Kidney capillary endothelial cell (primary cell): Measurements from ENCODE around the gene SERPINA9.
A peak's percentile ranks its signal among the peaks of the same experiment; 100 is the strongest.
"Not testable (repeated sequence)": the region's sequence is repeated elsewhere in the genome, so short reads cannot be mapped to it uniquely, and the experiment has no call there.

Experiments
- DNase-seq: peaks from one replicate; pipeline ENCODE4 v3.0.0-alpha.2; 2018; ENCODE audit warnings: low spot score

SERPINA9 gene

GRCh38 chr14:94426526-94426925 lies 49.5 kb downstream of the SERPINA9 start:
- DNase-seq = no peak

- DNase-seq = no peak
Measured at GRCh38 chr14:94424371-94424770, 51.6 kb downstream of the SERPINA9 start.

DNA sequence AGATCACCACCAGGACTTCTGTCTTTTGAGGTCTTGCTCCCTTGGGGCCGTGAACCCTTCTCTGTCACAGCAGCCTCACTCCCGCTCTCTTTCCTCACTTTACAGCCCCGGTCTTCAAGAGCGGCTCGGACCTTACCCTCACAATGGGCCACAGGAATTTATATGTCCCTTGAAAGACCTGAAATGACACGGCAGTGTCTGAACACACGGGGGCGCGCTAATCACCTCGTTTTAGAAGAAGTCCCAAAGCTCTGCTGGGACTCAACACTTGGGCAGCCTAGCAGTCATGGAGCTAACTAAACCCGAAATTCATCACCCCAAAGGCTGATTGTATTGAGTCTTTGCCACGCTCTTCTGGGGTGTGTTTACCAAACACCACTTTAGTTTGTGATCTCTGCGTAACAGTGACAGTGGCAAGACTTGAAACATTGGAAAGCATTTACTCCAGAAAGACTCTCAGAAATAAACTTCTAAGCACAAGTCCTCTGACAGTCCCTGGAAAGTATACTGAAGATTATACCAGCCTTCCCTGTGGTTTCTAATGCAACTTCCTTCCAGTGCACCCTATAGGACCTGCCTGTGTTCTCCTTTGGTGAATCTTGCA lies 52.4 kb downstream of the SERPINA9 start:
- DNase-seq = peak; percentile 63

GRCh38 chr14:94421316-94421715 lies 54.7 kb downstream of the SERPINA9 start:
- no peak for DNase-seq

DNA sequence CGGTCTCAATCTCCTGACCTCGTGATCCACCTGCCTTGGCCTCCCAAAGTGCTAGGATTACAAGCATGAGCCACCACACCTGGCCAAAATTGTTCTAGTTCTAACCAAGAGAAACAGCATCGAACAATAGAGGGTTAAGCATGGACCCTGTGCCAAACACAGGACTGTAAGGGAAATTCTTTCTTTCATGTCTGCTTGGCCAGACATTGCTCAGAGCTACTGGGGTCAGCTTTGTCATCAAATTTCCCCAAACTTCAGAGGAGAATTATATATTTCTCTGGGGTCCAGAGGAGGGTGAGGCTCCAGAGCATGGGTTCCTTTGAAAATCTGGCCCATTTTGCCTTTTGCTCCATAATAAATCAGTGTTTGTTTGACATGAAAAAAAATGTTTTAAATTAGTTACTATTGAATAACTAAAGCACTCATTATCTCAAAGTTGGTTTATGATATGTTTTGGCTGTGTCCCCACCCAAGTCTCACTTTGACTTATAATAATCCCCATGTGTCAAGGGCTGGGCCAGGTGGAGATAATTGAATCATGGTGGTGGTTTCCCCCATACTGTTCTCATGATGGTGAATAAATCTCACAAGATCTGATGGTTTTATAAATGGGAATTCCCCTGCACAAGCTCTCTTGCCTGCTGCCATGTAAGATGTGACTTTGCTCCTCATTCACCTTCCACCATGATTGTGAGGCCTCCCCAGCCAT lies 58.3 kb downstream of the SERPINA9 start:
- DNase-seq = not testable (repeated sequence)
